GM18909 (cell line): ENCODE measurements around the gene TLE2.
"Not testable (repeated sequence)": the region's sequence is repeated elsewhere in the genome, so short reads cannot be mapped to it uniquely, and the experiment has no call there.

Experiments
- ATAC-seq: cut with Tn5 transposase; IDR thresholded peaks from one replicate; pipeline ENCODE4 v1.9.1; 2021; ENCODE audit warnings: mild to moderate bottlenecking; ENCODE audit not compliant: unreplicated experiment, poor library complexity

The TLE2 gene

GRCh38 chr19:3056417-3057088, 27.5 kb upstream of the TLE2 start:
- ATAC-seq, result no peak

- no peak for ATAC-seq
Measured at GRCh38 chr19:3055741-3056416, 26.8 kb upstream of the TLE2 start.

GRCh38 chr19:3054972-3055740, 26.1 kb upstream of the TLE2 start:
- ATAC-seq, result no peak

GRCh38 chr19:3054265-3054971, 25.3 kb upstream of the TLE2 start:
- no peak for ATAC-seq

GRCh38 chr19:3053780-3054179, 24.7 kb upstream of the TLE2 start:
- no peak for ATAC-seq

- ATAC-seq, result no peak
Measured at GRCh38 chr19:3053218-3053621, 24.1 kb upstream of the TLE2 start.

GRCh38 chr19:3050016-3050415, 20.9 kb upstream of the TLE2 start:
- ATAC-seq, result not testable (repeated sequence)

GRCh38 chr19:3049089-3049488, 20.0 kb upstream of the TLE2 start:
- no peak for ATAC-seq

GRCh38 chr19:3048190-3048533, 19.1 kb upstream of the TLE2 start:
- ATAC-seq, result no peak

GRCh38 chr19:3047496-3048189, 18.6 kb upstream of the TLE2 start:
- ATAC-seq, result no peak

- no peak for ATAC-seq
Measured at GRCh38 chr19:3046698-3047495, 17.8 kb upstream of the TLE2 start.

GRCh38 chr19:3045885-3046697, 17.0 kb upstream of the TLE2 start:
- ATAC-seq, result no peak

- ATAC-seq, result no peak
Measured at GRCh38 chr19:3045191-3045590, 16.1 kb upstream of the TLE2 start.

- ATAC-seq, result no peak
Measured at GRCh38 chr19:3042621-3043267, 13.7 kb upstream of the TLE2 start.

- ATAC-seq, result no peak
Measured at GRCh38 chr19:3041761-3042620, 12.9 kb upstream of the TLE2 start.

- ATAC-seq, result no peak
Measured at GRCh38 chr19:3041327-3041726, 12.2 kb upstream of the TLE2 start.

GRCh38 chr19:3039641-3040077, 10.6 kb upstream of the TLE2 start:
- no peak for ATAC-seq
